Cerebellar nuclear complex (tissue), 1 donor: ENCODE measurements around the gene KRT13.

Source experiments
- DNase-seq, 2 experiments: peaks; one replicate each; lab custom pipeline; 2025; lab: John Stamatoyannopoulos, UW

The KRT13 gene

DNA sequence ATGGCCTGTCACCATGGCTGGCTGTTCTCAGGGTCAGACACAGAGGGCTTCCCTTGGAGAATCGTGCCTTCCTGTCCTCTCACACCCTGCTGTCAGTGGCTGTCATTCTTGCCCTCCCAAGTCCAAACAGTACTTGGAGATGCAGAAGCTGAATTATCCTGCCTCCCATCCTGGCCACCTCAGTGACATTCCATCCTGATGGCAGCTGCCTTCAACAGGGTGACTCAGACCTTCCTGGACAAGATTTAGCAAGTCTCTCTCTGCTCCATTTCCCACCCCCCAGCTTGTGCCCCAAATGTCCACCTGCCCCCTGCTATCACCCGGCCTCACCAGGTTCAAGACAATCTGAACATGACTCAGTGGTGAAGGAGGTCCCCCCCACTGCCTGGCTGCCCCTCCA, 10.9 kb downstream of the KRT13 start:
- DNase-seq = no peak

DNA sequence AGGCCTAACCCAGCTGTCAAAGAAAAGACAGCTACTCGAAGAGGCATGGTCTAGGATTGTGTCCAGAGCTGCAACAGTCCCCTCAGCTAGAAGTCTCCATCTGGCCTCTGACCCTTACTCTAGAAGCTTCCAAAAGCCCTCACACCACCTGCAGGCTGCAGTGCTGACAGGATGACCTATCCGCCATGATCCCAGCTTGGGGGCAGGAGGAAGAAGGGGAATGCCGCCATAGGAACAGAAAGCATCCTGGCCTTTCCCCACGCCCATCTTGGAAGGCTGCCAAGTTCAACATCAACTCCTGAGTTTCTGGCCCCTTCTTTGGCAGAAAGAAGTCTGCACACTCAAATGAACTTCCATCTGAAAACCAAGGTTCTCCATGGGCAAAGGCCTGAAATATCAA, 12.6 kb downstream of the KRT13 start:
- no peak for DNase-seq

DNA sequence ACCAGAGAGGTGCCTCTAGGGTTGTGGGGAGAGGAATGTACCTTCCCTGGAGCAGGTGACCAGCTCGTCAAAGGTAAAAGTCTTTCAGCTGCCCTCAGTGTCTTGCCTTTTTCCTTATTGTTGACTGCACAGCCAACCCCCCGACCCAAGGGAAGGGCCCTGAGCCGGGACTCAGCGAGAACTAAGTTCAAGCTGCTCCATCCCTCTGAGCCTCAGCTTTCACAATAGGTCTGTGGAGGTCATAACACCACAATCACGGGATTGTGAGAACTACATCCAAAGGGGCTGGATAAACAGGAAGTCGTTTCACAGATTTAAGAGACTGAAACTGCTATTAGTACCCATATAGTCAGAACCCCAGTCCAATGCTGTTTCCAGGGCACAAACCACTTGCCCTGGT, 13.1 kb downstream of the KRT13 start:
- no peak for DNase-seq

DNA sequence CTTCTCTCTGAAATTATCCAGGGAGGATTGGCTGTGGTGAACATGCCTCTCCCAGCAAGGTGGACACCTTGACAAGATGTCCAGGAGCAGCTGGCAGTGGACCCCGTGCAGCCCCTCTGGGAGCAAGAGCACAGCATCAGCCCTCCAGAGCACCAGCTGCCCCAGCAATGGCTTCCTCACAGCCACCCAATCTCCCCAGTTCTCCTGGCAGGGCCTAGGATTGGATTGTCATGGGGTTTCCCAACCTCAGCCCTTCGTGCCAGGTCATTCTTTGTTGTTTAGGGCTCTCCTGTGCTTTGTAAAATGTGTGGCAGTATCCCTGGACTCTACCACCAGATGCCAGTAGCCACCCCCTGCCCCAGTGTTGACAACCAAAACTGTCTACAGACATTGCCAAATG, 13.9 kb downstream of the KRT13 start:
- DNase-seq = no peak

DNA sequence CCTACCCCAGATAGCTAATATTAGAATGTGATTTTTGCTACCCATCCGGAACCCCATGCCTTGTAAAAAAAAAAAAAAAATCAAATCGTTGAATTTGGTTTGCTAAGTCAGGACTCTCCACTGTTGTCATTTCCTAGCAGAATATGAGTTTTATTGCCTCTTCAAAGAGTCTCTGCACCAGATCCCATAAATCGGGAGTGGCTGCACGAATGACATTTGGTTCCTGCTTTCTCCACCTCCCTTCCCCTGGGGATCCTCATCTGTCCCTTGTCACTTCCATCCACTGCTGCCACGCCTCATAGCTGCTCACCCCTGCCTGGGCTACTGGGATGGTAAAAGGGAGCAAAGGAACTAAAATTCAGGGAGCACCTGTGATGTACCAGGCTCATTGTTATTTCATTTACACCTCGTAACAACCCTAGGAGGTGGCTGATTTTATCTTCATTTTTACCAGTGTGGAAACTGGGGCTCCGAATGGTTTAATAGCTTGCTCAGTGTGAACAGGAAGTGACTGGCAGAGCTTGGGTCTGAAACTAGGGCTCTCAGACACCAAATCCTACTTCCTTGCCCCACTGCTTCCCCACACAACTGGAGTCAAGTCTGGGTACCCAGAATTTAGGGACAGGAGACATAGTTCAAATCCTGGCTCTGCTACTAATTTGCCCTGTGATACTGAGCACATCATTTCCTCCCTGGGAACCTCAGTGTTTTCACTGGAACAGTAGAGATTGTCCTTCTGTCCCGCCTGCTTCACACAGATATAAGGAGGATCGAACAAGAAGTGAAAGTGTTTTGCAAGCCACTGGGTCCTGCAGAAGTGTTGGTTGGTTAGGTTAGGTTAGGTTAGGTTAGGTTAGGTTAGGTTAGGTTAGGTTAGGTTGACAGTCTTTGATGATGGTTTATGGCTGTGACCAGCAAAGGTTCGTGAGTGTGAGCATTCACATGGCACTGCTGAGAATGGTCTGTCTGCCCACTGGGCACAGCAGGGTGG, 15.1 kb downstream of the KRT13 start:
- no peak for DNase-seq

DNA sequence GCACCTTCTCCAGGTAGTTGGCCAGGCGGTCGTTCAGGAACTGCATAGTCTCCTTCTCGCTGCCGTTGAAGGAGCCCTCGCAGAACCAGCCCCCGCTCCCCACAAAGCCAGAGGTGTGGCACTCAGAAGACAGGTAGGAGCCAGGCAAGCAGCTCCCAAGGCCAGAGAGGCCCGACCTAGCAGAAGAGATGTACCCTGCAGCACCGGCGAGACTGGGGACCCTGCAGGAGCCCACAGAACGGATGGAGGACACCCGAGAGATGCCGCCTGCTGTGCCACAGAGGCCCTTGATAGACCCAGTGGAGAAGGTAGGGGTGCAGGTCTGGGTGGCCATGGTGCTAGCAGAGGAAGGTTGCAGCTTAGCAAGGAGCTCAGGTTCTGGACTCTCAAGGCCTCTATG, 15.9 kb downstream of the KRT13 start, which contains the start of gene KRT36:
KRT36 (minus strand) TSS at position 380 of the 400 bp plus-strand sequence; CDS start at position 334, 46 bp downstream.
- DNase-seq = no peak

DNA sequence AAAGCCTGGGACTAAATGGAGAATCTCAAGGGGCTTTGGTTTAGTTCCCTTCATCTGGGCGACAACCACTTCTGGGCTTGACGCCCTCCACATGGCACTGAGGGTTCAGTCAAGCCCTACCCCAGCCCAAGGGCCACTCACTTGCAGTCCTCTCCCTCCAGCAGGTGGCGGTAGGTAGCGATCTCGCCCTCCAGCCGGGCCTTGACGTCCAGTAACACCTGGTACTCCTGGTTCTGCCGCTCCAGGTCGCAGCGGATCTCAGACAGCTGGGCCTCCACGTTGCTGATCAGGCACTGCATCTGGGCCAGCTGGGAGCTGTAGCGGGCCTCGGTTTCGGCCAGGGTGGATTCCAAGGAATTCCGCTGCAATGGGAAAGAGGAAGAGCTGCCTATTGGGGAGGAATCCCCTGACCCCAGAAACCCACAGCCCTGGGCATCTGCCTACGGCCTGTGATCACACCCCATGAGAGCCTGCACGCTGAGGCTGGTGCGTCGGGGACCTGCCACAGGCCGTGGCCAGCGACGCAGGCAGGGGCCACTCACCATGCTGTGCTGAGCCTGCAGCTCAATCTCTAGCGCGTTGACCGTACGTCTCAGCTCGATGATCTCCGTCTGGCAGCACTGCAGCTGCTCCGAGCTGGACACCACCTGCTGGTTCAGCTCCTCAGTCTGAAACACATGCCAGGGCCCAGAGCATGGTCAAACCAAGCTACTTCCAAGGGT, 18.4 kb downstream of the KRT13 start:
- DNase-seq = no peak

DNA sequence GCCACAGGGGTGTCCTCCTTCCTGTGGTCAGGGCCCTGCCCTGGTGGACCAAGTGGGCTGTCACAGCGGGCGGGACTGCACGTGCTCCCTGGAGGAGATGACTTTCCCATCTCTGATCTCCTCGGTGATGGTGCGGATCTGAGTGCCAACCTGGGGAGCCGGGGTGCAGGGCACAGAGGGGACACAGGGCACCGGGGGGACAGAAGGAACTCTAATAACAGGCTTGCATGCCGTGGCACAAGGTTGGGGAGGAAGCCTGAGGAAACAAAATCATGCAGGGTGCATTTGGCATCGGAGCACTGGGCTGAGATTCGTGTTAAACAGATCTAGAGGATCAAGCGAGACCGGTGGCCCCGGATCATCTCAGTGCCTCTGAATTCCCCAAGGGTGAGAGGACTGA, 19.1 kb downstream of the KRT13 start:
- DNase-seq = no peak

DNA sequence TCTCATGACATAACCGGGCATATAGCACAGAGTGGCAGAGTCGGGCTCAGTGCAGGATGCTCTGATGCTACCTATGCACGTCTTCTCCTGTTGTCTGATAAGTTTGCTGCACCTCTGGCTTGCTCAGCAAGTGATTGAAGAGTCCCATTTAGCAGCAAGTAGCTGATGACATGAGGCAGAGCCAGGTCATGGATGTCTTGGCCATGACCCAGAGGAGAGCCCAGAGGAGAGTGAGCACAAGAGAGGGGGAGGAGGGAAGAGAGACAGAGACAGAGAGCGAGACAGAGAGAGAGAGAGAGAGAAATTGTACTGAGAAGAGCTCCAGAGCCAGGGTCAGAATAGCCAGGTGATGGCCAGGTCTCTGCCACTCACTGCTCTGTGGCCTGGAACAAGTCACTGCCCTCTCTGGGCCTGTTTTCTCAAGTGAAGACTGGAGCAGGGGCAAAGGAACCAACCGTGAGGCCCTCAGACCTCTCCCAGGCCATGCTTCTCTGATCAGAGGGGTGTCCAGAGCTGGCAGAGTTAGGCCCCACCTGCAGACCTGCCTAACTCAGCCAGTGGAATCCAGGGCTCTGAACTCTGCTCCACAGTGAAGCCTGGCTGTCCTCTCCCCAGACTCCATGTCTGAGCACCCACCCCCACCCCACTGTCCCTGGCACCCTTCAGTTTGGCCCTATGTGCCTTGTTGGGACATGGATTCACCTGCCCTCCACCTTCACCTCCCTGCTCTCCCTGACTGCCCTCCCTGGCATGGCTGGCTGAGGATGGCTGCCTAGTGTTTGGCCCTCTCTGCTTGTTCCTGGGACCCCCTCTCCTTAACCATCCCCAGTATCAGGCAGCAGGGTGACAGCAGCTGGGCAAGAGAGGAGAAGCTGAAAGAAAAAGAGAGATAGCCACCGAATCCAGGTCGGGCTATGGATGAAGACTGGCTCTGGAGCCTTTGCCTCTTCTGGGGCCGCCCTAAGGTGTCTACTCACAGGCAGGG, 20.2 kb downstream of the KRT13 start:
- no peak for DNase-seq

DNA sequence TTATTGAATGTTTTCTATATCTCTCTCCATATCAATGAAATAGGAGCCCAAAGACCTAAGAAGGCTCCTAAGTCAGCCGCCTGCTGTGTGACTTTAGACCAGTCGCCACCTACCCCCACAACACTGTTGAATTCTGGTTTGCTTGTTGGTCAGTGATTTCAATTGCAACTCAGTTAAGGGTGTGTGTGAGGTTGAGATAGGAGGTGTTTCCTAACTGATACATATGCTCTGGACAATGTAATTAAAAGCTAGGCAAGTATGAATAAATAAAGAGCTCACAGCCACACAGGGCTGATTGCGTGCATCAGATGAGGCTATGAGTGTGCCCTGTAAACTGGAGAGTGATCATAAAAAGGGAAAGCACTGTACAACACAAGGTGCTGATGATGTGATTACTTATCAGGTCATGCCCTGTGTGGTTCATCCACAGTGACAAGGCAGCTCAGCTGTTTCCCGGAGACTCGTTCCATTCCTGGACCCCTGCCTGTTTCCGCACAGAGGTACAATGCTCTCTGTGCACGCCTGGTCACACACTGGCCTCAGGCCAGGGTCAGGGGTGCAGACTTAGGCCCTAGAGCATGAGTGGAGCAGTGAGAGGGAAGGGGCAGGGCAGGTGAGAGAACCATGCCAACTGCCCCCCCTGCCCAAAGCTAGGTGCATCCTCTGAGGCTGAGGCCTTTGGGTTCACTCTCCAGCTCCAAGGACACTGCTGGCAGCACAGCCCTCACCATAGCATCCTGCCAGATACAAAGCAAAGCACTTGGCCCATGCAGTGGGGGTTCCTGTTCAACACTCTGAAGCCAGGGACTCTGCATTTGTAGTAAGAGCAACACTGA, 21.2 kb downstream of the KRT13 start:
- DNase-seq = no peak

DNA sequence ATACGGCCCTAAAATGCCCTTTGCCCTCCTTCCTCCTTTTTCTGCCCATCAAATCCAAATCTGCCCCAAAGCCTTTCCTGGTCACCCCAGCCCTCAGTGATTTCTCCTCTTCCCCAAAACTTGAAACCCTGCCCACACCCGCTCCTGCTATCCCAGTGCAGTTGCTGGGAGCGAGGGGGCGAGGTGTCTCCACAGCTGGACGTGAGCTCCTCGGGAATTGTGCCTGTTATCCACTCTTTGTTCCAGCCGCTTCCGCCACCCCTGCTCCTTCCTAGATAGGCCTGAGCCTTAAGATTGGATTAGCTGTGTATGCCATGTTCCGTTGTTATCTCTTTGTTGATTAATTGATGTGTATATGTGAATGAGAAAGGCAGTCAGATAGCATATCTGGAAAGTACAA, 21.9 kb downstream of the KRT13 start:
- no peak for DNase-seq

DNA sequence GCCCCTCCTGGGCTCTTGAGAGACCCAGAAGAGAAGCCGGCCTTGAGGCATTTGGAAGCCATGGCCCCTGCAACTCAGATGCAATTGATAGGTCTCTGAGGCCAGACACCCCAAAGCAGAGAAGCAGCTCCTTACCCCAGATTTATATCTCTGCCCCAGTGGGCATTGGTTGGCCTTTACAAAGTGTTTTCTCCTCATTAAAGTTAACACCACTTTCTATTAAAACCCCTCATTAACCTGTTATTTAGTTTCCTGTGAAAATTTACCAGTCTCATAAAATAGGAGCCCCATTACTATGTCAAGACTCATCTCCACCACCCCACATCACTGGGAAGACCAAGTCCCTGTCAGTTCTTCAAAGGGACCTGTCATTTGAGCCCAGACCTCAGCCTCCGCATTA, 24.4 kb downstream of the KRT13 start, which contains the start of gene KRT35:
KRT35 (minus strand) TSS at position 116 of the 400 bp plus-strand sequence; CDS start at position 62, 54 bp downstream.
- DNase-seq = no peak

DNA sequence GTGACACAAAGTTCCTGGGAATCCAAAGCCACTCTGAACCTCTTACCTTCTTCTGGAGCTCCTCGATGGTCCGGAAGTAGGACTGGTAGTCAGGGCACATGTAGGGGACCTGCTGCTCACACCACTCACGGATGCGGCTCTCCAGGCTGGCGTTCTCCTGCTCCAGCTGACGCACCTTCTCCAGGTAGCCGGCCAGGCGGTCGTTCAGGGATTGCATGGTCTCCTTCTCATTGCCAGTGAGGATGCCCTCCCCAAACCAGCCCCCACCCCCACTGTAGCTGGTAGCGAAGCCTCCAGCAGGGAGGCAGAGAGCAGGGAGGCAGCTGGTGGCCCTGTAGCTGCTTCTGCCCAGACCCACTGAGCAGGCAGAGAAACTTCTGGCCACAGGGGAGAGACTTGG, 24.8 kb downstream of the KRT13 start:
- DNase-seq = no peak

DNA sequence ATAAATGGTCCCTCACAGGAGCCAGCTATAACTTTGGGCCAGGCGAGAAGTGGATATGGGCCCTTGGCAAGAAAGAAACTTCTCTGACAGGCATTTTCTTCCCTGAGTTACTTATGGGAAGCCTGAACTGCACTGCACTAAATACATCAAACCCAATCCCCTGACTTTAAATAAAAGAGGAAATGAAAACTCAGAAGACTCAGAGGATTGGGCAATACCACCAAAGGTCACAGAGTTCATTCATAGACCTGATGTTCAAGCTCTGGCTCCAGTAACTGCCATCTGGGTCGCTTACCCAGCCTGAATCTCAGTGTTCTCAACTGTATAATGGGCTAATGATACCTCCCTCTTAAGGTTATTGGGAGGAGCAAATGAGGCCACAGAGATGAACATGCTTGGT, 25.3 kb downstream of the KRT13 start:
- no peak for DNase-seq

DNA sequence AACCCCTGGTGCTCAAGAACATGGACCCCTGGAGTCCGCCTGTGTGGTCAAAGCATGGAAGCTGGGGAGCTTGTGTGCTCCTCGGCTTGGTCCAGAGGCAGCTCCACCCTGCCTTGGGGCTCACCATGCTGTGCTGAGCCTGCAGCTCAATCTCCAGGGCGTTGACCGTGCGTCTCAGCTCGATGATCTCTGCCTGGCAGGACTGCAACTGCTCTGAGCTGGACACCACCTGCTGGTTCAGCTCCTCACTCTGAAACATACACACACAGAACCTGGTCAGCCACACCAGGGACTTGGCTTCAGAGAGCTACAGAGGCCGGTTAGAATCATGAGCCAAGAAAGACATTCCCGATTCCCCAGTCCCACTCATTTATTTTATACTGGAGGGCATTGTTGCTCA, 27.2 kb downstream of the KRT13 start:
- no peak for DNase-seq

DNA sequence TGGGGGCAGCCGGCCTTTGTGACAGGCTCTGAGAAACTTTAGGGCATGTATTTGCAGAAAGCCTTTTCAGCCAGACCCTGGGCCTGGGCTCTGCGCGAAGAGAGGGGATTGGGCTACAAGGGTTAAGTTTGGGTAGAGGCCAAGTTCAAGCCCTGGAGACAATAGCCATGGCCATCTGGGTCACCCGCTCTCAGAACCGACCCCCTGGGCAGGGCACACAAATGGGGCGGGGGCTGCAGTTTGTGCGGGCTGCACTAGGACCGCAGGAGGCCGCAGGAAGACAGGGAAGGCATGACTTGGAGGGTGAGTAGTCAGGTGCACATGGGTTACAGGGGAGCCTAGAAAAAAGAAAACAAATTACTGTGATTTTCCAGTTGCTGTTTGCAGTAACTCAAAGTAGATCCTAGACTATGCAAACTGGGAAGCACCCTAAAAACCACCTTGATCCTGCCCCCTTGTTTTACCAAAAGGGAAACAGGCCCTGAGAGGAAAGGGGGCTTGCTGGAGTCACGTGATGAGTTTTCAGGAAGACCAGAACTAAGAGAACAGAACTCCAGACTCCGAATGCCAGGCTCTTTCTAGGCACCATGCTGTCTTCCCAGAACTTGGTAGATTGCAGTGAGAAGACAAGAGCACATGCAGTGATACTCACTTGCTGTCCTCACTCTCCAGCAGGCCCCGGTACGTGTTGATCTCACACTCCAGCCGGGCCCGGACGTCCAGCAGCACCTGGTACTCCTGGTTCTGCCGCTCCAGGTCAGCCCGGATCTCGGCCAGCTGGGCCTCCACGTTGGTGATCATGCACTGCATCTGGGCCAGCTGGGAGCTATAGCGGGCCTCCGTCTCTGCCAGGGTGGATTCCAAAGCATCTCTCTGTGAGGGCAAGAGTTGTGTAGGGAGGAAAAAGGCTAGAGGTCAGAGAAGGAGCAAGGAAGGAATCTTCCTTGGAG, 28.3 kb downstream of the KRT13 start:
- DNase-seq = no peak

DNA sequence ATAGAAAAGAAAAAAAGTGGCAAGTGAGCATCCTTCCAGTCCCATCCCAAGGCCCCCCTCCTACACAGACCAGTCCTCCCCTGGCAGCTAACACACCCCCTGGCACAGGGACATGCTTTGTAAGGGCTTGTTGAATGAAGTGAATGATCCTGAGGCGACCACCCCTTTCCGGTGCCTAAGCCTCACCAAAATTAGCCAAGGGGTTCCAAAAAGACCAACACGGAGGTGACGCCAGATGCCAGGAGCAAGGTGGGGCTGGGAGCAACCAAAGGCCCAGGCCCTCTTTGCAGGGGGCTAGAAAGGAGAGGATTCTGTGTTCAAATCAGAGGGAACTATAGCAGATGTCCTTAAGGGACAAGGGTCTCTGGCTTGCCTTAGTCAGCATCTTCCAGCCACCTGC, 30.0 kb downstream of the KRT13 start:
- no peak for DNase-seq

DNA sequence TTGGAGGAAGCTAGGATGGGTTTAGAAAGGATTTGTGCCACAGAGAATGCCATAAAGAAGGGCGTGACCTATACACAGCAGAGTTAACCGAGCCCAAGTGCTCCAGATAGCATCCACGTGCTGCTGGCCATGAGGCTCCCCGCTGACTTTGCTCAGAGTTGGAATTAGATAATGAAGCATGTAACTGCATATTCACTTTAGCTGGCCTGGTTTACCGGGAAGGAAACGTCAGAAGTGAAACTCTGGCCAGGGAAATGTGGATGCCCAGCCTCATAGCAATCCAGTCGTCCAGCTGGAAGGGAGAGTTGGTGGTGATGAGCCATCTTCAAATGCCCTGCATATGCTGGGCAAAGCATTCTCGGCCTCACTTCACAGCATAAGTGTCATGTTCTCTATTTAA, 30.5 kb downstream of the KRT13 start:
- DNase-seq = no peak

DNA sequence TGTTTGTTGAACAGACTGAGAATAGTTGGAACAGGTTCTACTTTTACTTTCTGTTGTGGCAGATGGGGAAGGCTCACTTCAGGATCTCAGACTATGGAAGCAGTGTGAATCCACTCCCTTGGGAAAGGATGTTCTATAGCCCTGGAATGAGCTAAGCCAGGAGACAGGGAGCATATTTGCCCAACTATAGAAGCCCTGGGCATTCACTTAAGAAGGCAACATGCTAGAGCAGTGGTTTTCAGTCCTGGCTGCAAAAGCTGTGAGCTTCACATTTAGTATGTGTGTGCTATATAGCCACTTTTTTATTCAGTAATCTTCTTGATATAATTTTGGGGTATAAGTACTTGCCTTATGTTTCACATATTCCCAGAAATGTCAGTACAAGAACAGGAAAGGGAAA, 37.1 kb downstream of the KRT13 start:
- no peak for DNase-seq

DNA sequence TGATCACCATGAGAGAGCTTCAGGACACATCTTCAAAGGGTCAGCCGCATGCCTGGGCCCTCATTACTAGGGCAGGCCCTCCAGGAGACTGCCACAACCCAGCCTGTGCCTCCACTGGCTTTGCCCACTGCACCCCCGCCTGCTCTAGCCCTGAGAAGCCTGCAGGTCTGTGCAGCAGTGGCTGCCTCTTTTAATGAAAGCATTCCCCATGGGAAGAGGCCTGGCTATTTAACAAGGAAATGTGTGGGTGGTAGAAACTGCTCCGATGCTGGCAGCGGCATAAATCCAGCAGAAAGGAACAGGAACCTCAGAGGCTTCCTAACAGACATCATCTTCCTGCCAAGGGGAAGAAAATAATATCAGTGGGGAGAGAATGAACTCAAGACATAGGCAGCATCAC, 37.9 kb downstream of the KRT13 start:
- no peak for DNase-seq
